Right lobe of liver (tissue), 4 donors: ENCODE measurements around the gene GABRA5.

Experiments used
- POLR2A ChIP-seq: fragments of 450-650 bp; IDR thresholded peaks from one replicate; pipeline ENCODE4 v1.6.1; 2017; ENCODE audit warnings: antibody characterized with exemption, mild to moderate bottlenecking
- TF ChIP-seq, protein P1 (sequence below), 4 donors: fragments of 200-600 bp in 3 of 4; fragments of 450-650 bp in 1 of 4; IDR thresholded peaks; one replicate each; pipeline versions ENCODE4 v1.5.1 to v1.8.0; 2016 to 2022; ENCODE audit warnings: antibody characterized with exemption in 4 of 4, mild to moderate bottlenecking in 2 of 4
- donor health status: DM: no; HTN: no; CAD: no.
- donor health status: DM: no; HTN: no; CAD: no.
- donor health status: DM: no; HTN: yes; CAD: no.

DNA sequence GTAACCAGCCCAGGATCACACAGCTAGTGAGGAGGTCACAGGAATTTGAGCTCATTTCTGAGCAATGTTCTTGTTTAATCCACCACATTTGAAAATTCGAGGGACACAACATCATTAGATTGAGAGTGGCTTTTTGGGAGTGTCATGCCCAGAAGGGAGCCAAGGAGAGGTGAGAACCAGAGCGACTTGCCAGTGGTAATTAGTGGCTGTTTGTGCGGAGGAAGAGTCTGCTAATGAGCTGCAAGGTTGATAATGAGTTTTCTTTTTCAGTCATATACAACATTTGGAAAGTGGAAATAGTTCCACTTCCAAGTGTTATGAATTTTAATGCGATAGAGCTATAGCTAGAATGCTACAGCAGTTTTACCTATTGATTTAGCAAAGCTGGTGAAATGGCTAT, 19.7 kb downstream of the GABRA5 start:
- TF ChIP-seq, protein P1, sequence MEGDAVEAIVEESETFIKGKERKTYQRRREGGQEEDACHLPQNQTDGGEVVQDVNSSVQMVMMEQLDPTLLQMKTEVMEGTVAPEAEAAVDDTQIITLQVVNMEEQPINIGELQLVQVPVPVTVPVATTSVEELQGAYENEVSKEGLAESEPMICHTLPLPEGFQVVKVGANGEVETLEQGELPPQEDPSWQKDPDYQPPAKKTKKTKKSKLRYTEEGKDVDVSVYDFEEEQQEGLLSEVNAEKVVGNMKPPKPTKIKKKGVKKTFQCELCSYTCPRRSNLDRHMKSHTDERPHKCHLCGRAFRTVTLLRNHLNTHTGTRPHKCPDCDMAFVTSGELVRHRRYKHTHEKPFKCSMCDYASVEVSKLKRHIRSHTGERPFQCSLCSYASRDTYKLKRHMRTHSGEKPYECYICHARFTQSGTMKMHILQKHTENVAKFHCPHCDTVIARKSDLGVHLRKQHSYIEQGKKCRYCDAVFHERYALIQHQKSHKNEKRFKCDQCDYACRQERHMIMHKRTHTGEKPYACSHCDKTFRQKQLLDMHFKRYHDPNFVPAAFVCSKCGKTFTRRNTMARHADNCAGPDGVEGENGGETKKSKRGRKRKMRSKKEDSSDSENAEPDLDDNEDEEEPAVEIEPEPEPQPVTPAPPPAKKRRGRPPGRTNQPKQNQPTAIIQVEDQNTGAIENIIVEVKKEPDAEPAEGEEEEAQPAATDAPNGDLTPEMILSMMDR (IDR thresholded peaks at IDR 0.05) = no peak
- no peak for TF ChIP-seq POLR2A
